Type B pancreatic cell (in vitro differentiated cells): ENCODE measurements around the gene GDF11. TPM values are rescaled to one million over a fixed set of nuclear protein-coding genes. Genes with fewer than 3 reads are reported as not detected.

Experiments used
- DNase-seq: peaks from one replicate; pipeline ENCODE4 v3.0.0; 2021; ENCODE audit warnings: mixed read lengths; ENCODE audit not compliant: unreplicated experiment; ENCODE audit errors: extremely low spot score
- H3K27ac Mint-ChIP-seq: 2 replicates; pipeline ENCODE4 v1.8.0; 2021; ENCODE audit warnings: mild to moderate bottlenecking, mixed read lengths
- H3K27me3 Mint-ChIP-seq: 2 replicates; pipeline ENCODE4 v1.8.0; 2021; ENCODE audit warnings: mixed read lengths
- H3K36me3 Mint-ChIP-seq: 2 replicates; pipeline ENCODE4 v1.8.0; 2021; ENCODE audit warnings: mixed read lengths
- H3K4me1 Mint-ChIP-seq: one replicate; pipeline ENCODE4 v1.8.0; 2021; ENCODE audit warnings: mixed read lengths; ENCODE audit not compliant: unreplicated experiment
- H3K4me3 Mint-ChIP-seq: 2 replicates; pipeline ENCODE4 v1.8.0; 2021; ENCODE audit warnings: mild to moderate bottlenecking, mixed read lengths
- H3K9me3 Mint-ChIP-seq: 2 replicates; pipeline ENCODE4 v1.8.0; 2021; ENCODE audit warnings: mixed read lengths
- total RNA-seq: library from RNA; stranded (reverse); gene quantifications from 2 replicates; pipeline ENCODE4 v1.2.1, GENCODE V29; 2021; ENCODE audit warnings: low replicate concordance
- TF ChIP-seq, protein P1 (sequence below): fragments of 200-600 bp; sonication (generic); conservative IDR thresholded peaks from 2 replicates; pipeline ENCODE4 v1.5.0; 2021; ENCODE audit warnings: antibody characterized with exemption, mild to moderate bottlenecking

The GDF11 gene
- total RNA-seq, 1 donor from 2014 or later, result 40.1 TPM

DNA sequence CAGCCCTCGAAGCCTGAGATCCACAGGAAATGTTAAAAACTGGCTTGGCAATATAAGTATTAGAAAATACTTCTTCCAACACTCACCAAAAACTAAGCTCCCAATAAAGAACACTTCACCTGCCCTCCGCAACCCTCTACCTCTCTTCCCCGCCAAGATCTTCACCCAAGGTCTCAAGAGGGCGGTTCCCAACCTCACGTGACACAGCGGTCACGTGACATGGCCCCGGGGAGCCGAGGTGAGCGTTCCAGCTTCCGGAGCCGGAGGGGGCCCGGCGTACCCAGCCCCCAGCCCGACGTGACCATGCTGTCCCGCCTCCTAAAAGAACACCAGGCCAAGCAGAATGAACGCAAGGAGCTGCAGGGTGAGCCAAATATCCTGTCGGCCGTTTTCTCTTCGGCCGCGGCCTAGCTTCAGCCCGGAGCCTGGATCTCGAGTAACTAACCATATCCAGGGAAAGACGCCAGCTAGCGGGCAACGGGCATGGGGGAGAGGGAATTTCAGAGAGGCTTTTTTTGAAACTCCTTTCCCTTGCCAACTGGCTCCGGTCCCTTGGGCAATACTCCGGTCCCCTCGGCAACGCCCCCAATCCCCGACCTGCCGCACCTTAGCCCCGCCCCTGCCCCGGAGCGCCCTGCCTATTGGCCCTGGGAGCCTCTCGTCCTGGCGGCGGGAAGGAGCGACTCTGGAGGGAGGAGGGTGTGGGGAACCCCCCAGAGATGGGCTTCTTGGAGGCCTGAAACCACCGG is 26.9 kb upstream of the GDF11 start, which contains the start of gene BLOC1S1:
TSS of gene BLOC1S1 (plus strand) at position 214 of the 749 bp plus-strand sequence. CDS start at position 220, 6 bp downstream.
- Mint-ChIP-seq H3K27ac (peak within 1 kb of the TSS; percentile 95), H3K36me3 (no peaks in the 10 kb centered on the region), H3K4me1 (peaks cover 31% of the 10 kb centered on the region), H3K4me3 (peak within 1 kb of the TSS; percentile 94), H3K9me3 (no peaks in the 10 kb centered on the region), H3K27me3 (peaks cover 33% of the 10 kb centered on the region)
- DNase-seq, result peak; percentile 95
- TF ChIP-seq, protein P1, sequence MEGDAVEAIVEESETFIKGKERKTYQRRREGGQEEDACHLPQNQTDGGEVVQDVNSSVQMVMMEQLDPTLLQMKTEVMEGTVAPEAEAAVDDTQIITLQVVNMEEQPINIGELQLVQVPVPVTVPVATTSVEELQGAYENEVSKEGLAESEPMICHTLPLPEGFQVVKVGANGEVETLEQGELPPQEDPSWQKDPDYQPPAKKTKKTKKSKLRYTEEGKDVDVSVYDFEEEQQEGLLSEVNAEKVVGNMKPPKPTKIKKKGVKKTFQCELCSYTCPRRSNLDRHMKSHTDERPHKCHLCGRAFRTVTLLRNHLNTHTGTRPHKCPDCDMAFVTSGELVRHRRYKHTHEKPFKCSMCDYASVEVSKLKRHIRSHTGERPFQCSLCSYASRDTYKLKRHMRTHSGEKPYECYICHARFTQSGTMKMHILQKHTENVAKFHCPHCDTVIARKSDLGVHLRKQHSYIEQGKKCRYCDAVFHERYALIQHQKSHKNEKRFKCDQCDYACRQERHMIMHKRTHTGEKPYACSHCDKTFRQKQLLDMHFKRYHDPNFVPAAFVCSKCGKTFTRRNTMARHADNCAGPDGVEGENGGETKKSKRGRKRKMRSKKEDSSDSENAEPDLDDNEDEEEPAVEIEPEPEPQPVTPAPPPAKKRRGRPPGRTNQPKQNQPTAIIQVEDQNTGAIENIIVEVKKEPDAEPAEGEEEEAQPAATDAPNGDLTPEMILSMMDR, result peak; percentile 35

- peaks cover 31% of the 10 kb centered on the region for H3K27me3 Mint-ChIP-seq
- no peaks in the 10 kb centered on the region for H3K36me3 Mint-ChIP-seq
- H3K27ac Mint-ChIP-seq, result peak overlapping the region; percentile 95
- H3K4me1 Mint-ChIP-seq, result peaks cover 31% of the 10 kb centered on the region
- DNase-seq, result no peak
- H3K4me3 Mint-ChIP-seq, result peak overlapping the region; percentile 94
- no peaks in the 10 kb centered on the region for H3K9me3 Mint-ChIP-seq
- TF ChIP-seq, protein P1, result no peak
Measured at GRCh38 chr12:55716582-55716957, 26.4 kb upstream of the GDF11 start.

DNA sequence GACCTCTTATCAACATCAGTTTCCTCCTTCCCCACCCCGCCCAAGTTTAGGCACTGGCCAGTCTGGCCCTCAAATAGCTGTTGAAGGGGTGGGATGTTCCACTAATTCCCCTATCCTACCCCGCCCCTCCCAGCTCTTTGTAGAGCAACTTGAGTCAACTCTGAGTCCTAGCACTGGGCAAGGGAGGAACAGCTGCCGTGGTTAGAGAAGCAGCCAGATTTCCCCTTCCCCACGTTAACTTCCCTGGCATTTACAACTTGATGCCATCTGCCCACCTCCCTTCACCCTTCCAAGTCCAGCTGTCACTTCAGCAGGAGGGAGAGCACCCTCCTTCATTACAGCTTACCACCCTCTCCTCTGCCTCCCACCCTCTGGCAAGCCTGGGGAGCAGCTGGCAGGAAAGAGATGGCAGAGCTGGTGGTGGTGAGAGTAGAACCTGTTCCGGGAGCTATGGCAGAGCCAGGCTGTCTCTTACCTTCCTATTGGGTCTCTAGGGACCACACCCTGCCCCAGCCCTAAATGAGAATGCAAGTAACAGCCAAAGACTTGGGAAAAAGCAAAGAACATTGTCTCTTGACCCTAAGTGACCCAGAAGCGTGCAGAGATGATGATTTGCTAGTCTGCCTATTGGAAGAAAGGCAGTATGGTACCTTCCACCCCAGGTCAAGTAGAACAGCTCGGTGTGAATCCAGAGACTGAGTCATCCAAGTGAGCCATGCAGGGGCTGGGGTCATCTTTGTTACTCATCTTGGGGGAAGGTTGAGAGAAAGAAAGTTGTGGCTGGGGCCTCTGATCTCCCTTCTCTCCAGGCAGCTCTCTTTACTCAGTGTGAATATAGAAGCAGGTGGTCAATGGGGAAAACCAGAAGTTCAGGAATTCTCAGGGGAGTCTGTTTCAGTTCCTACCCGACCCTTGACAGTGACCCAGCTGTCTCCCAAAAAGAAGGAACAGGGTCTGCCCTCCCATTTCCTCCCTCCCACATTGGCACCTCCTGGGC is 25.6 kb upstream of the GDF11 start:
- Mint-ChIP-seq H3K36me3 (no peaks in the 10 kb centered on the region), H3K4me3 (peak overlapping the region; percentile 94), H3K9me3 (no peaks in the 10 kb centered on the region), H3K27ac (peak overlapping the region; percentile 95), H3K4me1 (peaks cover 31% of the 10 kb centered on the region), H3K27me3 (peaks cover 23% of the 10 kb centered on the region)
- TF ChIP-seq, protein P1, result no peak
- DNase-seq, result no peak

- TF ChIP-seq, protein P1, result no peak
- no peaks in the 10 kb centered on the region for H3K9me3 Mint-ChIP-seq
- no peaks in the 10 kb centered on the region for H3K36me3 Mint-ChIP-seq
- H3K4me1 Mint-ChIP-seq, result peaks cover 31% of the 10 kb centered on the region
- H3K4me3 Mint-ChIP-seq, result peak overlapping the region; percentile 94
- H3K27me3 Mint-ChIP-seq, result peaks cover 16% of the 10 kb centered on the region
- no peak for DNase-seq
- H3K27ac Mint-ChIP-seq, result peak overlapping the region; percentile 95
Measured at GRCh38 chr12:55718015-55718414, 24.9 kb upstream of the GDF11 start.

DNA sequence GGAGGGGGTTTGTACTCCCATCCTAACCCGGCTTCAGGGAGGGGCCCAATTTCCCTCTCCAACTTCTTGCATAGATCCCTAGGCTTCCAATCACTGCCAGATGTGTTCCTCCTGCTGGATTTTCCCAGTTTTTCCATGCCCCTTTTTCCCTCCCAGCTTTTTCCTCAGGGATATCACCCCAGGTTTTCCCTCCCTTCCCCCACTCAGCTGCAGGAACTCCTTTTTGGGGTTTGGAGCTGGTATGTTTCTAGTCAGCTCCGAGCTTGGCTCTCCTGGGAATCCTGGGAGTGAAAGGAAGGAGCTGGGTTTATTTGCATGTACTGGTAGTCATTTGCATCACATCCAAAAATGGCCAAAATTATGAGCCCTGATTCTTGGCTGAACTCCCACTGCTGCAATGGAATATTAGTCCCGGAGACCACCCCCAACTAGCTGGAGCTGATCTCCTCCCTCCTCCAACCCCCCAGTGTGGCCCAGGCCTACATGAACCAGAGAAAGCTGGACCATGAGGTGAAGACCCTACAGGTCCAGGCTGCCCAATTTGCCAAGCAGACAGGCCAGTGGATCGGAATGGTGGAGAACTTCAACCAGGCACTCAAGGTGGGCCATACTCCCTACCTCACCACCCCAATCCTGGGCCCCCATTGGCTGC is 24.2 kb upstream of the GDF11 start:
- H3K9me3 Mint-ChIP-seq, result no peaks in the 10 kb centered on the region
- H3K36me3 Mint-ChIP-seq, result peaks cover 3% of the 10 kb centered on the region
- no peak for DNase-seq
- H3K27me3 Mint-ChIP-seq, result peaks cover 9% of the 10 kb centered on the region
- H3K4me3 Mint-ChIP-seq, result peak overlapping the region; percentile 94
- peaks cover 38% of the 10 kb centered on the region for H3K4me1 Mint-ChIP-seq
- TF ChIP-seq, protein P1, result no peak
- no peak overlapping the region for H3K27ac Mint-ChIP-seq
